Sigmoid colon (tissue), 4 donors: Measurements from ENCODE around the gene SIRPB2.

Experiments
- EP300 ChIP-seq, 4 donors: sonication (generic); formaldehyde crosslinking; IDR thresholded peaks; one replicate each; pipeline ENCODE4 v1.6.1; 2017; ENCODE audit warnings: antibody characterized with exemption in 4 of 4
- POLR2A ChIP-seq, 2 donors: fragments of 450-650 bp; IDR thresholded peaks; one replicate each; pipeline ENCODE4 v1.6.1; 2016; ENCODE audit warnings: antibody characterized with exemption in 2 of 2, mild to moderate bottlenecking in 2 of 2, moderate library complexity in 2 of 2
- POLR2AphosphoS5 ChIP-seq, 4 donors: sonication (generic); formaldehyde crosslinking; IDR thresholded peaks; one replicate each; pipeline ENCODE4 v1.6.1; 2017; ENCODE audit warnings: antibody characterized with exemption in 4 of 4
- TF ChIP-seq, protein P1 (sequence below), 4 experiments: fragments of 450-650 bp in 3 of 4; fragments of 200-600 bp in 1 of 4; IDR thresholded peaks; one replicate each; pipeline ENCODE4 v1.5.1; 2016 to 2019; ENCODE audit warnings: antibody characterized with exemption in 4 of 4, mild to moderate bottlenecking in 3 of 4, moderate library complexity in 2 of 4

DNA sequence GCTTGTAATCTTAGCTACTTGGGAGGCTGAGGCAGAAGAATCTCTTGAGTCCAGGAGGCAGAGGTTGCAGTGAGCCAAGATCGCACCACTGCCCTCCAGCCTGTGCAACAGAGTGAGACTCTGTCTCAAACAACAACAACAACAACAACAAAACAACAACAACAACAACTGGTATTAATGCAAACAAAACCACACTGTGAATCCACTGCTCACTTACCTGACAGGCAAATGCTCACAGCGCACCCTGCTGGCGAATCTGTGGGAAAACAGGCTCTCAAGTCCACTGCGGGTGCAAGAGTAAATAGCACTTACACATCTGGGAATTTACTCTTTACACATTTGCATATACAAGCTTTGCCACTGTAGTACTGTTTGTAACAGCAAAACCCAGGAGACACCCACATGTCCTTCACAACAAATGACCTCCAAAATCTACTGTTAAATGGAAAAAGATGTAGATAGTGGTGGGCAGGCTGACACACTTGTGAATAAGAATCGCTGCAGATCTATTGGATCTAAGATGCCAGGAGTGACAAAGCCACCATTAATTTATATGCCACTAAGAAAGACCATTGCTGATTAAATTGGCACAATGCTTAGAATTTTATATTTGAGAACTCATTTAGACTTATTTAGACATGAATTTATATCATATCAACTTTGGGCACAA is 53.9 kb downstream of the SIRPB2 start:
- TF ChIP-seq POLR2A (IDR thresholded peaks at IDR 0.05) (no peak), POLR2AphosphoS5 (IDR thresholded peaks at IDR 0.05) (no peak), EP300 (IDR thresholded peaks at IDR 0.05) (no peak)
- TF ChIP-seq, protein P1, sequence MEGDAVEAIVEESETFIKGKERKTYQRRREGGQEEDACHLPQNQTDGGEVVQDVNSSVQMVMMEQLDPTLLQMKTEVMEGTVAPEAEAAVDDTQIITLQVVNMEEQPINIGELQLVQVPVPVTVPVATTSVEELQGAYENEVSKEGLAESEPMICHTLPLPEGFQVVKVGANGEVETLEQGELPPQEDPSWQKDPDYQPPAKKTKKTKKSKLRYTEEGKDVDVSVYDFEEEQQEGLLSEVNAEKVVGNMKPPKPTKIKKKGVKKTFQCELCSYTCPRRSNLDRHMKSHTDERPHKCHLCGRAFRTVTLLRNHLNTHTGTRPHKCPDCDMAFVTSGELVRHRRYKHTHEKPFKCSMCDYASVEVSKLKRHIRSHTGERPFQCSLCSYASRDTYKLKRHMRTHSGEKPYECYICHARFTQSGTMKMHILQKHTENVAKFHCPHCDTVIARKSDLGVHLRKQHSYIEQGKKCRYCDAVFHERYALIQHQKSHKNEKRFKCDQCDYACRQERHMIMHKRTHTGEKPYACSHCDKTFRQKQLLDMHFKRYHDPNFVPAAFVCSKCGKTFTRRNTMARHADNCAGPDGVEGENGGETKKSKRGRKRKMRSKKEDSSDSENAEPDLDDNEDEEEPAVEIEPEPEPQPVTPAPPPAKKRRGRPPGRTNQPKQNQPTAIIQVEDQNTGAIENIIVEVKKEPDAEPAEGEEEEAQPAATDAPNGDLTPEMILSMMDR (IDR thresholded peaks at IDR 0.05): peak; percentile 67 to 87 (median 78)
